ENCODE measurements around the gene TMEM178A. TPM values are rescaled to one million over a fixed set of nuclear protein-coding genes. Genes with fewer than 3 reads are reported as not detected.

TMEM178A gene
- total RNA-seq, 4 donors from 2014 or later, result 1.2 to 5.0 (median 3.6) TPM

DNA sequence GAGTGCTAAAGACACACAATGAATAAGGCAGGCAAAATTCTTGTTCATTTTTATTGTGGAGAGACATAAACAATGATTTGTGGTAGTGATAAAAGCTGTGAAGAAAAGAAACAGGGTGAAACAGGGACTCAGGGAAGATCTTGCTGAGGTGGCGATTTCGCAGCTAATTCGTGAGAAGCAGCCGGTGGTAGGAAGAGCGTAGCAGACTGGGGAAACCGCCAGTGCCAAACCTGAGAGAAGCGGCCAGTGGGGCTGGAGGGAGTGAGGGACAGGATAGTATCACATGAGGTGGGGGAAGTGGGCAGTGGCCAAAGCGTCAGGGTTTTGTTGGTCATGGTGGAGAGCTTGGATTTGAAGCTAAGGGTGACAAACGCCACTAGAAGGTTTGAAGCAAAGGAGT, 42.3 kb downstream of the TMEM178A start:
- intact Hi-C loops (cut with DNase I), result no loop called here
- no peak overlapping the region for H3K4me3 ChIP-seq
- no peak overlapping the region for H3K27ac ChIP-seq (replicated peaks in 1 of 4)
- TF ChIP-seq EP300 (IDR thresholded peaks at IDR 0.05) (no peak), POLR2A (IDR thresholded peaks at IDR 0.05; ENCODE audit: low read depth) (no peak), POLR2AphosphoS5 (IDR thresholded peaks at IDR 0.05) (no peak)
- TF ChIP-seq, protein P1, sequence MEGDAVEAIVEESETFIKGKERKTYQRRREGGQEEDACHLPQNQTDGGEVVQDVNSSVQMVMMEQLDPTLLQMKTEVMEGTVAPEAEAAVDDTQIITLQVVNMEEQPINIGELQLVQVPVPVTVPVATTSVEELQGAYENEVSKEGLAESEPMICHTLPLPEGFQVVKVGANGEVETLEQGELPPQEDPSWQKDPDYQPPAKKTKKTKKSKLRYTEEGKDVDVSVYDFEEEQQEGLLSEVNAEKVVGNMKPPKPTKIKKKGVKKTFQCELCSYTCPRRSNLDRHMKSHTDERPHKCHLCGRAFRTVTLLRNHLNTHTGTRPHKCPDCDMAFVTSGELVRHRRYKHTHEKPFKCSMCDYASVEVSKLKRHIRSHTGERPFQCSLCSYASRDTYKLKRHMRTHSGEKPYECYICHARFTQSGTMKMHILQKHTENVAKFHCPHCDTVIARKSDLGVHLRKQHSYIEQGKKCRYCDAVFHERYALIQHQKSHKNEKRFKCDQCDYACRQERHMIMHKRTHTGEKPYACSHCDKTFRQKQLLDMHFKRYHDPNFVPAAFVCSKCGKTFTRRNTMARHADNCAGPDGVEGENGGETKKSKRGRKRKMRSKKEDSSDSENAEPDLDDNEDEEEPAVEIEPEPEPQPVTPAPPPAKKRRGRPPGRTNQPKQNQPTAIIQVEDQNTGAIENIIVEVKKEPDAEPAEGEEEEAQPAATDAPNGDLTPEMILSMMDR (IDR thresholded peaks at IDR 0.05), result no peak
- no peak for DNase-seq (ENCODE audit: extremely low spot score)
- no peaks in the 10 kb centered on the region for H3K27me3 ChIP-seq
- WGBS, result 98% methylated on average over 9 of the region's 9 CpGs
- H3K4me1 ChIP-seq, result no peaks in the 10 kb centered on the region
- H3K9me3 ChIP-seq, result no peaks in the 10 kb centered on the region
- H3K36me3 ChIP-seq, result peaks cover 0 to 3% (median 0%) of the 10 kb centered on the region in 4 donors

DNA sequence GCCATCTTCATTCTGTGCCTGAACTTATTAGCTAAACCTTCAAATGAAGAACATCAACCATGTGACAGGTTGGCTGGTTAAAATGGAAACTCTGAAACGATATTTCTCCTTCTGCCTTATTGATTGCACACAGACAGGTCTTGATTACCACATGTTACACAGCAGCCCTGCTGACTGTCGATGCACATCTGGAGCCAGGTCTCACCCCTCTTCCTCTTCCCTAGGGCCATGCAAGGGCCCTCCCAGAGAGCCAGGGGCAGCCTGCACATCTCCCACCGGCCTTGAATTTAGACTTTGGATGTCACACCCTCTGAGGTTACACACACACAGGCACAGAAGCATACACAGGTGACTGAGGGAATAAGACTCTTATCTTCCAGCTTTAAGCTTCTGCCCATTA, 45.1 kb downstream of the TMEM178A start:
- no peak for DNase-seq (ENCODE audit: extremely low spot score)
- H3K9me3 ChIP-seq, result no peaks in the 10 kb centered on the region
- no peak overlapping the region for H3K27ac ChIP-seq (replicated peaks in 1 of 4)
- H3K27me3 ChIP-seq, result no peaks in the 10 kb centered on the region
- no peaks in the 10 kb centered on the region for H3K4me1 ChIP-seq
- peaks cover 0 to 3% (median 0%) of the 10 kb centered on the region in 4 donors for H3K36me3 ChIP-seq
- TF ChIP-seq, protein P1 (IDR thresholded peaks at IDR 0.05), result no peak
- TF ChIP-seq POLR2AphosphoS5 (IDR thresholded peaks at IDR 0.05) (no peak), EP300 (IDR thresholded peaks at IDR 0.05) (no peak), POLR2A (IDR thresholded peaks at IDR 0.05; ENCODE audit: low read depth) (no peak)
- intact Hi-C loops (cut with DNase I), result no loop called here
- no peak overlapping the region for H3K4me3 ChIP-seq
- WGBS, result 76% methylated on average over 3 of the region's 3 CpGs

DNA sequence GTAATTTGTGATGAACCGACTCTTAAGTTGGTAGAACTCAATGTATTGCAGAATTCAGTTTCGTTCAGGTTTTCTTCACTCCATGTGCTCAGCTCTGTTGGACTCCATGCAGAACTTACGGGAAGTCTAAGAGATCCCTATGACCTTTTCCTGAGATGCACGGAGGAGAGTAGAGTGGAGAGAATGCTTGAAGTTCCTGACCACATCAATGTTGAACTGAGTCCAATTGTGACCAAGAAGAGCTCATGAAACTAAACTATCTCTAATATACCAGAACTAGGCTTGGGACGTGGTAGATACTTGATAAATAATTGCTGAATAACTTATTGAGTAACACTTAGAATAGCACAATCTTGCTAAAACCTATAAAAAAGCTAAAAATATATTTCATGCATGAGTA, 47.2 kb downstream of the TMEM178A start:
- intact Hi-C loops (cut with DNase I), result no loop called here
- 96% methylated on average over 5 of the region's 5 CpGs for WGBS
- DNase-seq (ENCODE audit: extremely low spot score), result no peak
- no peaks in the 10 kb centered on the region for H3K27me3 ChIP-seq
- no peaks in the 10 kb centered on the region for H3K36me3 ChIP-seq
- no peaks in the 10 kb centered on the region for H3K4me1 ChIP-seq
- H3K27ac ChIP-seq (replicated peaks in 1 of 4), result no peak overlapping the region
- H3K4me3 ChIP-seq, result no peak overlapping the region
- TF ChIP-seq, protein P1 (IDR thresholded peaks at IDR 0.05), result no peak
- TF ChIP-seq EP300 (IDR thresholded peaks at IDR 0.05), result no peak
- no peaks in the 10 kb centered on the region for H3K9me3 ChIP-seq

DNA sequence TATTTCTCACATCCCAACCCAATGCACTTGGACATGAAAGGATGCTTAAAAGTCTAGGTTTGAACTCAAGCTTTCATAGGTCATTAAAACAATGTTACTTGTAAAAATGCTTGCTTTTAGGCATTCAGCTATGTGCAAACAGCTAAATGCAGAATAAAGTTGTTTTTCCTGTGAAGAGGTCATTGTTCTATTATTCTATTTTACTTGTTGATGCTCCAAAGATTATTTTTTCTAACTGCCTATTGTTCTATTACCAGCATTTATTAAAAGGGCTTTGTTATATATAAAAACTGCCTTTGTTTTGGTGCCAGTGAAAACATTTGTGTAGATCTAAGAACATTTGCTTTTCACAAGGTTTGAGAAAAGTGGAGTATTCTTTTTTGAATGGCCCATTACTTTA, 49.4 kb downstream of the TMEM178A start:
- H3K36me3 ChIP-seq, result no peaks in the 10 kb centered on the region
- H3K4me1 ChIP-seq, result no peaks in the 10 kb centered on the region
- no peak overlapping the region for H3K4me3 ChIP-seq
- no peak for TF ChIP-seq POLR2AphosphoS5 (IDR thresholded peaks at IDR 0.05)
- no peak for TF ChIP-seq POLR2A (IDR thresholded peaks at IDR 0.05; ENCODE audit: low read depth)
- TF ChIP-seq, protein P1 (IDR thresholded peaks at IDR 0.05), result no peak
- no peak for TF ChIP-seq EP300 (IDR thresholded peaks at IDR 0.05)
- H3K27ac ChIP-seq (replicated peaks in 1 of 4), result no peak overlapping the region
- H3K9me3 ChIP-seq, result no peaks in the 10 kb centered on the region
- no peak for DNase-seq (ENCODE audit: extremely low spot score)
- no peaks in the 10 kb centered on the region for H3K27me3 ChIP-seq
- intact Hi-C loops (cut with DNase I), result no loop called here

DNA sequence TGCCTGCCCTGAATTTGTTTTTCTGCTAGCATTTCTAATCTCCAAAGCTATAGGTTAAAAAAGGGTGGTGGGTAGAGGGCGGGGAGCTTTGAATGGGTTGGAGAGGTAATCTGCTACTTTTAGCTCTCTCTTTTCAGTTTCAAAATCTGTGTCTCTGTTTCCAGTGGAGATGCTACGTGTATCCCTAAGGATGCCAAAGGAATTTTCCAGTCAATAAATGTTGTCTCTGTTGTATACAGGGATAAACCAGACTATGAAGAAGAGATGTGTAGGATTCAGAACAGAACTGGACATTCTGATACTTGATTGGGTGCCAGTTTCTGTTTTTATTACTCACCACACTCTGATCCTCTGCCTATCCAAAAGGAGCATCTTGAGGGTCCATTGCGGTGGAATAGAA, 50.1 kb downstream of the TMEM178A start:
- no peaks in the 10 kb centered on the region for H3K4me1 ChIP-seq
- H3K9me3 ChIP-seq, result no peaks in the 10 kb centered on the region
- TF ChIP-seq EP300 (IDR thresholded peaks at IDR 0.05) (no peak), POLR2AphosphoS5 (IDR thresholded peaks at IDR 0.05) (no peak)
- TF ChIP-seq, protein P1 (IDR thresholded peaks at IDR 0.05), result no peak
- WGBS, result 97% methylated on average over 3 of the region's 3 CpGs
- H3K27ac ChIP-seq (replicated peaks in 1 of 4), result no peak overlapping the region
- intact Hi-C loops (cut with DNase I), result no loop called here
- no peak for DNase-seq (ENCODE audit: extremely low spot score)
- no peaks in the 10 kb centered on the region for H3K36me3 ChIP-seq
- no peak overlapping the region for H3K4me3 ChIP-seq
- no peaks in the 10 kb centered on the region for H3K27me3 ChIP-seq

All from esophagus muscularis mucosa (tissue), 4 donors.